ENCODE measurements around the gene AK5. TPM values are rescaled to one million over a fixed set of nuclear protein-coding genes. Genes with fewer than 3 reads are reported as not detected.
A peak's percentile ranks its signal among the peaks of the same experiment; 100 is the strongest.
"Not testable (repeated sequence)": the region's sequence is repeated elsewhere in the genome, so short reads cannot be mapped to it uniquely, and the experiment has no call there.

Gene AK5
- polyA plus RNA-seq, 2 of the 4 experiments (the other 2 are of a cell fraction) = 4.9 to 6.1 TPM

DNA sequence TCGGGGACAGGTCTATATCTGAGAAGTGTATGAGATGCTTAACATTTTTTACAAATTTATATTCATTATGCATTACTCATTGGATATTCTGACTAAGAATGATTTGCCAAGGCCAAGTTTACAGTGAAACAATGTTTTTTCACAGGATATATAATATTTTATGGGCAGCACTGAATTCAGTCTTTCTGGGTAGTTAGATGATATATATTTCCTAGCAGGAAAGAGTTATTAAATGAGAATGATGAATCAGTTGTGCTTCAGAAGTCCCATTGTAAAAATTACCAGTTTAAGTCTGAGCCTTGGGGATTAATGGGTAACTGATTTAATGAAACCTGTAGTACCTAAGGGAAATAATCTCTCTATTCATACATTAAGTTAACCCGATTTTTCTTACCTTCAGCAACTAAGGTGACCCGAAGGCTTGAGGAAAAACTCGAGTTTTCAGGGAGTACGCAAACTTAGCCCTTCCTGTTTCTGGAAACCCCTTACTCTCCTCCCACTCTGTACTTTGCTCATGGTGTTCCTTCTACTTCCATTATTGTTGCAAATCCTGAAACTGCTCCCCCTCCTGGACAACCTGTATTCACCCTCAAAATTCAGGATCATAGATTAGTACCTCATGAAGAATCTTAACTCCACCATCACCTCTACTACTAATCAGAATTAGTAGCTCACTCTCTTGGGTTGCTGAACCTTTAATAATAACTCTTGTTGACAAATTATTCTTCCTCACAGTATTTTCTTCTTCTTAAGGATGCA is 135.1 kb downstream of the AK5 start:
- TF ChIP-seq HEYL (CRISPR knock-in tag; IDR thresholded peaks at IDR 0.05) (no peak), MAZ (IDR thresholded peaks at IDR 0.05; ENCODE audit: borderline replicate concordance, low read depth, low read length) (no peak), CHD2 (IDR thresholded peaks at IDR 0.05; ENCODE audit: low read length, partially characterized antibody) (no peak), EHF (CRISPR knock-in tag; IDR thresholded peaks at IDR 0.05) (no peak), JUN (IDR thresholded peaks at IDR 0.05) (no peak), KDM5A (IDR thresholded peaks at IDR 0.05) (no peak), ZSCAN20 (CRISPR knock-in tag; IDR thresholded peaks at IDR 0.05) (no peak), ESRRA (IDR thresholded peaks at IDR 0.05; ENCODE audit: borderline replicate concordance, low read length) (no peak), SMC3 (IDR thresholded peaks at IDR 0.05) (peak; percentile 20; the same call in 1 of the 3 replicates), RAD21 (conservative IDR thresholded peaks at IDR 0.05 in 1 of 2, IDR thresholded peaks at IDR 0.05 in 1 of 2) (peak in 1 of 2 experiments; percentile 38; a peak in 2 of 5 replicates), JUNB (IDR thresholded peaks at IDR 0.05) (no peak), MAFK (IDR thresholded peaks at IDR 0.05; ENCODE audit: partially characterized antibody) (no peak), ZFP36 (IDR thresholded peaks at IDR 0.05; ENCODE audit: borderline replicate concordance, partially characterized antibody) (no peak), CBX2 (IDR thresholded peaks at IDR 0.05; ENCODE audit: borderline replicate concordance, low read depth) (no peak), MAX (IDR thresholded peaks at IDR 0.05) (no peak), HOXA7 (CRISPR knock-in tag; IDR thresholded peaks at IDR 0.05) (no peak), NFE2L2 (conservative IDR thresholded peaks at IDR 0.05; ENCODE audit: low read length) (no peak), SREBF2 (IDR thresholded peaks at IDR 0.05) (no peak), EP300 (IDR thresholded peaks at IDR 0.05) (no peak), CHD4 (IDR thresholded peaks at IDR 0.05; ENCODE audit: borderline replicate concordance) (no peak), RNF2 (IDR thresholded peaks at IDR 0.05; ENCODE audit: borderline replicate concordance, low read depth) (no peak), BHLHE40 (IDR thresholded peaks at IDR 0.05; ENCODE audit: low read depth, low read length) (no peak), NPAS2 (CRISPR knock-in tag; IDR thresholded peaks at IDR 0.05; ENCODE audit: borderline replicate concordance) (no peak)
- TF ChIP-seq, protein P1, sequence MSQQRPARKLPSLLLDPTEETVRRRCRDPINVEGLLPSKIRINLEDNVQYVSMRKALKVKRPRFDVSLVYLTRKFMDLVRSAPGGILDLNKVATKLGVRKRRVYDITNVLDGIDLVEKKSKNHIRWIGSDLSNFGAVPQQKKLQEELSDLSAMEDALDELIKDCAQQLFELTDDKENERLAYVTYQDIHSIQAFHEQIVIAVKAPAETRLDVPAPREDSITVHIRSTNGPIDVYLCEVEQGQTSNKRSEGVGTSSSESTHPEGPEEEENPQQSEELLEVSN (IDR thresholded peaks at IDR 0.05; ENCODE audit: borderline replicate concordance, low read depth) = no peak
- TF ChIP-seq, protein P2, sequence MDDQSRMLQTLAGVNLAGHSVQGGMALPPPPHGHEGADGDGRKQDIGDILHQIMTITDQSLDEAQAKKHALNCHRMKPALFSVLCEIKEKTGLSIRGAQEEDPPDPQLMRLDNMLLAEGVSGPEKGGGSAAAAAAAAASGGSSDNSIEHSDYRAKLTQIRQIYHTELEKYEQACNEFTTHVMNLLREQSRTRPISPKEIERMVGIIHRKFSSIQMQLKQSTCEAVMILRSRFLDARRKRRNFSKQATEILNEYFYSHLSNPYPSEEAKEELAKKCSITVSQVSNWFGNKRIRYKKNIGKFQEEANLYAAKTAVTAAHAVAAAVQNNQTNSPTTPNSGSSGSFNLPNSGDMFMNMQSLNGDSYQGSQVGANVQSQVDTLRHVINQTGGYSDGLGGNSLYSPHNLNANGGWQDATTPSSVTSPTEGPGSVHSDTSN (IDR thresholded peaks at IDR 0.05) = no peak
- TF ChIP-seq, protein P3, sequence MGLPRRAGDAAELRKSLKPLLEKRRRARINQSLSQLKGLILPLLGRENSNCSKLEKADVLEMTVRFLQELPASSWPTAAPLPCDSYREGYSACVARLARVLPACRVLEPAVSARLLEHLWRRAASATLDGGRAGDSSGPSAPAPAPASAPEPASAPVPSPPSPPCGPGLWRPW (IDR thresholded peaks at IDR 0.05) = no peak
- TF ChIP-seq, protein P4, sequence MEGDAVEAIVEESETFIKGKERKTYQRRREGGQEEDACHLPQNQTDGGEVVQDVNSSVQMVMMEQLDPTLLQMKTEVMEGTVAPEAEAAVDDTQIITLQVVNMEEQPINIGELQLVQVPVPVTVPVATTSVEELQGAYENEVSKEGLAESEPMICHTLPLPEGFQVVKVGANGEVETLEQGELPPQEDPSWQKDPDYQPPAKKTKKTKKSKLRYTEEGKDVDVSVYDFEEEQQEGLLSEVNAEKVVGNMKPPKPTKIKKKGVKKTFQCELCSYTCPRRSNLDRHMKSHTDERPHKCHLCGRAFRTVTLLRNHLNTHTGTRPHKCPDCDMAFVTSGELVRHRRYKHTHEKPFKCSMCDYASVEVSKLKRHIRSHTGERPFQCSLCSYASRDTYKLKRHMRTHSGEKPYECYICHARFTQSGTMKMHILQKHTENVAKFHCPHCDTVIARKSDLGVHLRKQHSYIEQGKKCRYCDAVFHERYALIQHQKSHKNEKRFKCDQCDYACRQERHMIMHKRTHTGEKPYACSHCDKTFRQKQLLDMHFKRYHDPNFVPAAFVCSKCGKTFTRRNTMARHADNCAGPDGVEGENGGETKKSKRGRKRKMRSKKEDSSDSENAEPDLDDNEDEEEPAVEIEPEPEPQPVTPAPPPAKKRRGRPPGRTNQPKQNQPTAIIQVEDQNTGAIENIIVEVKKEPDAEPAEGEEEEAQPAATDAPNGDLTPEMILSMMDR (IDR thresholded peaks at IDR 0.05) = peak; percentile 32
- H3K9me3 ChIP-seq = no peaks in the 10 kb centered on the region
- WGBS (ENCODE audit: missing lambda C conversion rate) = 65% methylated on average over 5 of the region's 5 CpGs
- ChIA-PET POLR2A (no interaction called here), CTCF (no interaction called here)
- DNase-seq (ENCODE audit: low read depth in 1 of 2, low spot score in 1 of 2) (peak in 1 of 2 experiments; percentile 41), FAIRE-seq (no peak), ATAC-seq (0 out of 6 replicates have a peak, but pooled peaks of 1 of the 2 experiments have one; percentile 56)
- H3K4me1 ChIP-seq = peaks cover 19% of the 10 kb centered on the region
- no peak overlapping the region for H3K27ac ChIP-seq
- H3K4me3 ChIP-seq = no peak overlapping the region
- no peak overlapping the region for H3K4me2 ChIP-seq

DNA sequence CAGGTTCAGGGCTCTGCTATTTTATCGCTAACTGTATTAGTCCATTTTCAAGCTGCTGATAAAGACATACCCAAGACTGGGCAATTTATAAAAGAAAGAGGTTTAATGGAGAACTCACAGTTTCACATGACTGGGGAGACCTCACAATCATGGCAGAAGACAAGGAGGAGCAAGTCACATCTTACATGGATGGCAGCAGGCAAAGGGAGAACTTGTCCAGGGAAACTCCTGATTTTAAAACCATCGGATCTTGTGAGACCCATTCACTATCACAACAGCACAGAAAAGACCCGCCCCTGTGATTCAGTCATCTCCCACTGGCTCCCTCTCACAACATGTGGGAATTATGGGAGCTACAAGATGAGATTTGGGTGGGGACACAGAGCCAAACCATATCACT is 136.2 kb downstream of the AK5 start:
- 94% methylated on average over 3 of the region's 3 CpGs for WGBS (ENCODE audit: missing lambda C conversion rate)
- H3K4me1 ChIP-seq; H3K27ac ChIP-seq; POLR2A ChIA-PET; ATAC-seq; H3K4me3 ChIP-seq; H3K4me2 ChIP-seq; CTCF ChIA-PET; DNase-seq (ENCODE audit: low read depth in 1 of 2, low spot score in 1 of 2); H3K9me3 ChIP-seq; FAIRE-seq: not testable (repeated sequence)

Measured in A549 (cell line).